Caco-2 (cell line): Measurements from ENCODE around the gene UNC45A. TPM values are rescaled to one million over a fixed set of nuclear protein-coding genes. Genes with fewer than 3 reads are reported as not detected.

Experiments
- BruUV-seq: library from RNA; stranded (reverse); fragments of 400-500 nt; replicated peaks from 2 replicates; lab custom pipeline; 2021; lab: Mats Ljungman, UMichigan
- CTCF ChIA-PET: fragments of 300-600 bp; sonication (Branson Sonifier 250); formaldehyde crosslinking; loops from one replicate; lab custom pipeline; 2022; ENCODE audit warnings: antibody characterized with exemption; lab: Charles Lee
- POLR2A ChIA-PET: fragments of 300-600 bp; sonication (Branson Sonifier 250); formaldehyde crosslinking; loops from one replicate; lab custom pipeline; 2022; ENCODE audit warnings: antibody characterized with exemption; lab: Charles Lee
- DNase-seq, 2 experiments: peaks; one replicate each; pipeline versions ENCODE4 v3.0.0 to v3.0.0-alpha.2; 2020 to 2022
- H3K27me3 ChIP-seq: replicated peaks from 2 replicates; pipeline ENCODE4 v1.6.0; 2011; ENCODE audit warnings: low read length; ENCODE audit not compliant: control insufficient read depth, insufficient read depth
- H3K36me3 ChIP-seq: 2 replicates; pipeline ENCODE4 v1.5.1; 2011; ENCODE audit warnings: low read length; ENCODE audit not compliant: control insufficient read depth, insufficient read depth
- H3K4me1 ChIP-seq: fragments of 250-450 bp; sonication (Bioruptor Pico); 2 replicates; pipeline ENCODE4 v1.5.1; 2020; ENCODE audit warnings: mild to moderate bottlenecking
- H3K4me3 ChIP-seq: 2 replicates; pipeline ENCODE4 v1.5.1; 2011; ENCODE audit warnings: low read depth, mild to moderate bottlenecking, control low read depth, low read length
- H3K9me3 ChIP-seq: fragments of 250-450 bp; sonication (Bioruptor Pico); 2 replicates; pipeline ENCODE4 v1.5.1; 2020; ENCODE audit warnings: mild to moderate bottlenecking, moderate library complexity
- H3K27ac Mint-ChIP-seq: one replicate; pipeline ENCODE4 v1.8.0; 2022; ENCODE audit warnings: mixed read lengths; ENCODE audit not compliant: unreplicated experiment
- H3K27me3 Mint-ChIP-seq: one replicate; pipeline ENCODE4 v1.8.0; 2022; ENCODE audit warnings: mixed read lengths; ENCODE audit not compliant: insufficient read depth, unreplicated experiment
- H3K36me3 Mint-ChIP-seq: one replicate; pipeline ENCODE4 v1.8.0; 2022; ENCODE audit warnings: mild to moderate bottlenecking, mixed read lengths; ENCODE audit not compliant: insufficient read depth, unreplicated experiment
- H3K4me1 Mint-ChIP-seq: one replicate; pipeline ENCODE4 v1.8.0; 2022; ENCODE audit warnings: low read depth, mixed read lengths; ENCODE audit not compliant: unreplicated experiment
- H3K4me3 Mint-ChIP-seq: one replicate; pipeline ENCODE4 v1.8.0; 2022; ENCODE audit warnings: mild to moderate bottlenecking, moderate library complexity, mixed read lengths; ENCODE audit not compliant: unreplicated experiment
- H3K9me3 Mint-ChIP-seq: one replicate; pipeline ENCODE4 v1.8.0; 2022; ENCODE audit warnings: mixed read lengths; ENCODE audit not compliant: unreplicated experiment
- intact Hi-C: fragments of 100-400 bp; cut with micrococcal nuclease; formaldehyde crosslinking; loops from one replicate; pipeline ENCODE4 v1.10.0; 2022; ENCODE audit not compliant: unreplicated experiment
- total RNA-seq: library from RNA; stranded (reverse); gene quantifications from 2 replicates; pipeline ENCODE4 v1.2.3, GENCODE V29; 2022
- TF ChIP-seq, protein P1 (sequence below), 2 experiments: fragments of 200-600 bp in 1 of 2; IDR thresholded peaks; 1 replicate in 1 of 2; 2 replicates in 1 of 2; pipeline versions ENCODE4 v1.5.1 to v1.8.0; 2011 to 2022; ENCODE audit warnings: antibody characterized with exemption in 1 of 2, control low read depth in 1 of 2, inconsistent platforms in 1 of 2, low read depth in 1 of 2, low read length in 1 of 2, mild to moderate bottlenecking in 1 of 2, moderate library complexity in 1 of 2; ENCODE audit not compliant: insufficient read depth in 1 of 2, severe bottlenecking in 1 of 2, unreplicated experiment in 1 of 2

Gene UNC45A
- total RNA-seq, 1 experiment from 2014 or later = 62.6 TPM

DNA sequence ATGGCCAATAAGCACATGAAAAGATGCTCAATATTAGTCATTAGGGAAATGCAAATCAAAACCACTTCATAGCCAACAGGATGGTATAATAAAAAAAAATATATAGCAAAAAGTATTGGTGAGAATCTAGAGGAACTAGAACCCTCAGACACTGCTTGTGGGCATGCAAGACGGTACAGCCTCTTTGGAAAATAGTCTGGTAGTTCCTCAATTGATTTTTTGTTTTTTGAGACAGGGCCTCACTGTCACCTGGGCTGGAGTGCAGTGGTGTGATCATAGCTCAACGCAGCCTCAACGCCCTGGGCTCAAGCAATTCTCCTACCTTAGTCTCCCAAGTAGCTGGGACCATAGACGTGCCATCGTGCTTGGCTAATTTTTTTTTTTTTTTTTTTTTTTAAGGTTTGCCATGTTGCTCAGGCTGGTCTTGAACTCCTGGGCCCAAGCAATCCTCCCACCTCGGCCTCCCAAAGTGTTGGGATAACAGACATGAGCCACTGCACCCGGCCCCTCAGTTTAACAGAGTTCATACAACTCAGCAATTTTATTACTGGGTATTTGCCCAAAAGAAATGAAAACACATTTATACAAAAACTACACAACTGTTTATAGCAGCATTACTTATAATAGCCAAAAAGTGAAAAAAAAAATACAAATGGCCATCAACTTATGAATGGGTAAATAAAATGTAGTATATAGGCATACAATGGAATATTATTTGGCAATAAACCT, 54.1 kb downstream of the UNC45A start:
- no peaks in the 10 kb centered on the region for H3K27me3 ChIP-seq
- no peak overlapping the region for H3K4me3 ChIP-seq
- intact Hi-C loops = no loop called here
- H3K27me3 Mint-ChIP-seq = no peaks in the 10 kb centered on the region
- no peak overlapping the region for H3K4me3 Mint-ChIP-seq
- TF ChIP-seq, protein P1, sequence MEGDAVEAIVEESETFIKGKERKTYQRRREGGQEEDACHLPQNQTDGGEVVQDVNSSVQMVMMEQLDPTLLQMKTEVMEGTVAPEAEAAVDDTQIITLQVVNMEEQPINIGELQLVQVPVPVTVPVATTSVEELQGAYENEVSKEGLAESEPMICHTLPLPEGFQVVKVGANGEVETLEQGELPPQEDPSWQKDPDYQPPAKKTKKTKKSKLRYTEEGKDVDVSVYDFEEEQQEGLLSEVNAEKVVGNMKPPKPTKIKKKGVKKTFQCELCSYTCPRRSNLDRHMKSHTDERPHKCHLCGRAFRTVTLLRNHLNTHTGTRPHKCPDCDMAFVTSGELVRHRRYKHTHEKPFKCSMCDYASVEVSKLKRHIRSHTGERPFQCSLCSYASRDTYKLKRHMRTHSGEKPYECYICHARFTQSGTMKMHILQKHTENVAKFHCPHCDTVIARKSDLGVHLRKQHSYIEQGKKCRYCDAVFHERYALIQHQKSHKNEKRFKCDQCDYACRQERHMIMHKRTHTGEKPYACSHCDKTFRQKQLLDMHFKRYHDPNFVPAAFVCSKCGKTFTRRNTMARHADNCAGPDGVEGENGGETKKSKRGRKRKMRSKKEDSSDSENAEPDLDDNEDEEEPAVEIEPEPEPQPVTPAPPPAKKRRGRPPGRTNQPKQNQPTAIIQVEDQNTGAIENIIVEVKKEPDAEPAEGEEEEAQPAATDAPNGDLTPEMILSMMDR (IDR thresholded peaks at IDR 0.05; ENCODE audit: insufficient read depth in 1 of 2, low read depth in 1 of 2, low read length in 1 of 2, severe bottlenecking in 1 of 2, unreplicated experiment in 1 of 2) = no peak
- ChIA-PET POLR2A (no interaction called here), CTCF (interaction anchor here (0.7 kb wide), 1 partner anchor 283 kb away, joined by 4 read pairs; no protein-coding TSS in a partner anchor)
- H3K36me3 Mint-ChIP-seq = peaks cover 19% of the 10 kb centered on the region
- BruUV-seq = no TSS peak
- no peaks in the 10 kb centered on the region; the same call in 1 of the 2 replicates for H3K36me3 ChIP-seq
- no peak for DNase-seq
- H3K27ac Mint-ChIP-seq = no peak overlapping the region
- H3K4me1 Mint-ChIP-seq = peaks cover 21% of the 10 kb centered on the region
- H3K9me3 Mint-ChIP-seq = no peaks in the 10 kb centered on the region
- H3K4me1 ChIP-seq = peaks cover 13% of the 10 kb centered on the region
- no peaks in the 10 kb centered on the region for H3K9me3 ChIP-seq

DNA sequence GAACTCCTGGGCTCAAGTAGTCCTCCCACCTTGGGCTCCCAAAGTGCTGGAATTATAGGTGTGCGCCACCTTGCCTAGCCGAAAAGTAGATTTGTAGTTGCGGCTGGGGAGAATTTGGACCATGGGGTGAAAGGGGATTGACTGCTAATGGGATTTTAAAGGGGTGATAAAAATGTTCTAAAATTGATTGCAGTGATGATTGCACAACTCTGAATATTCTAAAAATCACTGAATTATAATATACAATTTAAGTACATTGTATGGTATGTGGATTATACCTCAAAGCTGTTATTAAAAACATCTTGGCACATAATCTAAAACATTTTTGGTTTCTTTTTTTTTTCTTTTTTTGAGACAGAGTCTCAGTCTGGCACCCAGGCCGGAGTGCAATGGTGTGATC, 55.4 kb downstream of the UNC45A start:
- Histone ChIP-seq H3K36me3 (no peaks in the 10 kb centered on the region), H3K27me3 (no peaks in the 10 kb centered on the region), H3K4me1 (peaks cover 13% of the 10 kb centered on the region), H3K9me3 (no peaks in the 10 kb centered on the region), H3K4me3 (no peak overlapping the region)
- intact Hi-C loops = loop anchor here (5.0 kb wide), 1 partner anchor 33 kb away; no protein-coding TSS in a partner anchor
- TF ChIP-seq, protein P1 (IDR thresholded peaks at IDR 0.05; ENCODE audit: insufficient read depth in 1 of 2, low read depth in 1 of 2, low read length in 1 of 2, severe bottlenecking in 1 of 2, unreplicated experiment in 1 of 2) = no peak
- POLR2A ChIA-PET = no interaction called here
- no peaks in the 10 kb centered on the region for H3K27me3 Mint-ChIP-seq
- peaks cover 21% of the 10 kb centered on the region for H3K4me1 Mint-ChIP-seq
- H3K27ac Mint-ChIP-seq = no peak overlapping the region
- BruUV-seq = no TSS peak
- no peaks in the 10 kb centered on the region for H3K9me3 Mint-ChIP-seq
- no peak for DNase-seq
- no peak overlapping the region for H3K4me3 Mint-ChIP-seq
- H3K36me3 Mint-ChIP-seq = peaks cover 21% of the 10 kb centered on the region
- CTCF ChIA-PET = no interaction called here

DNA sequence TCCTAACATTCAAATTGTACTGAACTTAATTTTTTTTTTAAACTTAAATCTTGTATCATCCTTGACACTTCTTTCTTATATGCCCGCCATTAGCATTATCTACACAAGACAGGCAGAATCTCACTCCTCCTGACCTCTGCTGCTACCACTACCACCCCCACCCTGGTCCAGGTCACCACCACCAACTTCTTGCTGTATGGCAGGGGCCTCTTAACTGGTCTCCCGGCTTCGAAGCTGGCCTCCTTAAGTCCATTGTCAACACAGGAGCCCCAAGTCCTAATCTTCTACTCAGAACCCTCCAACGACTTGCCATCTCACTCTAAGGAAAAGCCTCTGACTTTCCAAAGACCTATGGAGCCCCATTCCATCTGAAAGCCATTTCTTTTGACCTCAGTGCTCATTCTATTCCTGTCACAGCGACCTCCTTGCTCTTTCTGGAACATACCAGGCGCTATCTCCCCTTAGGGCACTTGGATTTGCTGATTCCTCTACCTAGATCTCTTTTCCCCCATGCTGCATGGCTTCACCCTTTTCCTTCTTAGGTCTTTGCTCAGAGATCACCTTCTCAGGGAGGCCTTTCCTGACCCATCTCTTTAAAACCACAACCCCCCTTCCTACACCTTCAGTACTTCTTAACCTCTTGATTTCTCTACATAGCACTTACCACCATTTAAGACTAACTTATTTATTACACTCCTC, 56.7 kb downstream of the UNC45A start:
- BruUV-seq = no TSS peak
- Mint-ChIP-seq H3K27me3 (no peaks in the 10 kb centered on the region), H3K36me3 (peaks cover 21% of the 10 kb centered on the region), H3K4me1 (peaks cover 21% of the 10 kb centered on the region), H3K9me3 (no peaks in the 10 kb centered on the region), H3K4me3 (peak overlapping the region; percentile 87), H3K27ac (peak overlapping the region; percentile 65)
- intact Hi-C loops = loop anchor here (5.0 kb wide), 1 partner anchor 34 kb away; no protein-coding TSS in a partner anchor
- ChIA-PET CTCF (no interaction called here), POLR2A (no interaction called here)
- Histone ChIP-seq H3K9me3 (no peaks in the 10 kb centered on the region), H3K4me3 (no peak overlapping the region), H3K36me3 (no peaks in the 10 kb centered on the region), H3K27me3 (no peaks in the 10 kb centered on the region), H3K4me1 (peaks cover 13% of the 10 kb centered on the region)
- DNase-seq = peak in 1 of 2 experiments; percentile 10
- TF ChIP-seq, protein P1 (IDR thresholded peaks at IDR 0.05; ENCODE audit: insufficient read depth in 1 of 2, low read depth in 1 of 2, low read length in 1 of 2, severe bottlenecking in 1 of 2, unreplicated experiment in 1 of 2) = no peak
